H1 (cell line): ENCODE measurements around the gene MRPL1. TPM values are rescaled to one million over a fixed set of nuclear protein-coding genes. Genes with fewer than 3 reads are reported as not detected.

ENCODE experiments used
- CTCF ChIA-PET: fragments of 300-600 bp; sonication (Branson Sonifier 250); formaldehyde crosslinking; loops from one replicate; lab custom pipeline; 2021; ENCODE audit not compliant: partially characterized antibody; lab: Charles Lee
- POLR2A ChIA-PET: fragments of 300-600 bp; sonication (Branson Sonifier 250); formaldehyde crosslinking; loops from one replicate; lab custom pipeline; 2021; ENCODE audit warnings: inconsistent platforms; ENCODE audit not compliant: partially characterized antibody; lab: Charles Lee
- DNase-seq, 2 experiments: peaks; one replicate each; pipeline versions ENCODE4 v3.0.0 to v3.0.0-alpha.2; 2010 to 2022; ENCODE audit warnings: low spot score in 2 of 2, low read depth in 1 of 2, mixed read lengths in 1 of 2
- FAIRE-seq: peaks from 2 replicates; lab custom pipeline; 2011; peaks lifted over from hg19 to GRCh38; lab: Jason Lieb, UNC
- H2AFZ ChIP-seq: 2 replicates; pipeline ENCODE4 v1.8.1; 2012; ENCODE audit warnings: low read length, inconsistent platforms
- H2AK5ac ChIP-seq: 2 replicates; pipeline ENCODE4 v1.6.1; 2013; ENCODE audit warnings: low read depth, low read length
- H2BK120ac ChIP-seq: replicated peaks from 2 replicates; pipeline ENCODE3; 2013; ENCODE audit warnings: low read depth, low read length, inconsistent platforms
- H2BK12ac ChIP-seq: 2 replicates; pipeline ENCODE4 v1.6.1; 2013; ENCODE audit warnings: low read depth, low read length
- H2BK15ac ChIP-seq: 2 replicates; pipeline ENCODE4 v1.6.1; 2013; ENCODE audit warnings: low read length
- H2BK20ac ChIP-seq: 2 replicates; pipeline ENCODE4 v1.6.1; 2013; ENCODE audit warnings: low read length
- H2BK5ac ChIP-seq: 2 replicates; pipeline ENCODE4 v1.6.1; 2013; ENCODE audit warnings: low read depth, low read length
- H3K14ac ChIP-seq: 2 replicates; pipeline ENCODE4 v1.6.1; 2013; ENCODE audit warnings: inconsistent platforms; ENCODE audit not compliant: insufficient read length
- H3K18ac ChIP-seq: 2 replicates; pipeline ENCODE4 v1.6.1; 2013; ENCODE audit warnings: low read length; ENCODE audit errors: extremely low read depth
- H3K23ac ChIP-seq: 2 replicates; pipeline ENCODE4 v1.6.1; 2013; ENCODE audit warnings: inconsistent platforms; ENCODE audit not compliant: insufficient read length
- H3K23me2 ChIP-seq: 2 replicates; pipeline ENCODE4 v1.6.1; 2013; ENCODE audit warnings: low read depth, low read length
- H3K27ac ChIP-seq: 2 replicates; pipeline ENCODE4 v1.6.1; 2011; ENCODE audit warnings: low read depth, low read length, inconsistent platforms
- H3K27me3 ChIP-seq, 4 experiments: replicated peaks in 1 of 4; 1 replicate in 1 of 4; 2 replicates in 3 of 4; pipeline versions ENCODE4 v1.6.1 to v1.8.1; 2011 to 2013; ENCODE audit warnings: low read length in 3 of 4, mild to moderate bottlenecking in 3 of 4, inconsistent platforms in 2 of 4, mixed read lengths in 2 of 4, moderate library complexity in 1 of 4; ENCODE audit not compliant: control insufficient read depth in 3 of 4, insufficient read depth in 3 of 4; ENCODE audit errors: extremely low read depth in 1 of 4
- H3K36me3 ChIP-seq, 4 experiments: 2 replicates each; pipeline versions ENCODE4 v1.6.1 to v1.8.1; 2011 to 2013; ENCODE audit warnings: mild to moderate bottlenecking in 4 of 4, low read length in 3 of 4, moderate library complexity in 2 of 4, control low read depth in 1 of 4, inconsistent platforms in 1 of 4; ENCODE audit not compliant: insufficient read depth in 4 of 4, control insufficient read depth in 2 of 4
- H3K4ac ChIP-seq: replicated peaks from 2 replicates; pipeline ENCODE3; 2013; ENCODE audit warnings: low read length, low read depth, mixed read lengths, inconsistent platforms; ENCODE audit not compliant: insufficient read length
- H3K4me1 ChIP-seq, 4 experiments: replicated peaks in 1 of 4; 1 replicate in 1 of 4; 2 replicates in 3 of 4; pipeline versions ENCODE4 v1.6.1 to v1.8.1; 2011 to 2013; ENCODE audit warnings: low read length in 3 of 4, inconsistent platforms in 2 of 4, mixed read lengths in 1 of 4; ENCODE audit not compliant: insufficient read depth in 4 of 4, control insufficient read depth in 3 of 4
- H3K4me2 ChIP-seq, 2 experiments: 2 replicates each; pipeline versions ENCODE4 v1.6.1 to v1.8.1; 2011 to 2013; ENCODE audit warnings: low read depth in 2 of 2, low read length in 2 of 2, control low read depth in 1 of 2, inconsistent platforms in 1 of 2, mild to moderate bottlenecking in 1 of 2; ENCODE audit not compliant: insufficient read depth in 1 of 2
- H3K4me3 ChIP-seq, 4 experiments: fragments of 200-600, 300-600 bp in 1 of 4; sonication (generic), shearing (Covaris generic), sonication (Bioruptor Twin) in 1 of 4; 2 replicates each; pipeline versions ENCODE4 v1.5.1 to v1.8.1; 2011 to 2016; ENCODE audit warnings: low read length in 4 of 4, low read depth in 3 of 4, control low read depth in 2 of 4, inconsistent platforms in 2 of 4, mild to moderate bottlenecking in 2 of 4, mixed read lengths in 1 of 4, moderate library complexity in 1 of 4; ENCODE audit not compliant: insufficient read depth in 2 of 4; ENCODE audit errors: extremely low read depth in 1 of 4
- H3K56ac ChIP-seq: replicated peaks from 2 replicates; pipeline ENCODE3; 2013; ENCODE audit warnings: low read depth, mild to moderate bottlenecking, mixed read lengths, low read length, inconsistent platforms; ENCODE audit not compliant: insufficient read length
- H3K79me1 ChIP-seq: 2 replicates; pipeline ENCODE4 v1.6.1; 2013; ENCODE audit warnings: low read depth, low read length, control low read depth
- H3K79me2 ChIP-seq, 2 experiments: 2 replicates each; pipeline versions ENCODE4 v1.6.1 to v1.8.1; 2012 to 2013; ENCODE audit warnings: low read length in 2 of 2, mild to moderate bottlenecking in 2 of 2, inconsistent platforms in 1 of 2; ENCODE audit not compliant: insufficient read depth in 2 of 2, control insufficient read depth in 1 of 2
- H3K9ac ChIP-seq, 4 experiments: replicated peaks in 1 of 4; 1 replicate in 1 of 4; 2 replicates in 3 of 4; pipeline versions ENCODE4 v1.6.1 to v1.8.1; 2011 to 2013; ENCODE audit warnings: low read depth in 3 of 4, low read length in 3 of 4, control low read depth in 2 of 4, mild to moderate bottlenecking in 2 of 4, moderate library complexity in 2 of 4, inconsistent platforms in 1 of 4; ENCODE audit errors: extremely low read depth in 1 of 4
- H3K9me3 ChIP-seq, 2 experiments: 2 replicates each; pipeline versions ENCODE4 v1.6.1 to v1.8.1; 2012 to 2013; ENCODE audit warnings: mild to moderate bottlenecking in 2 of 2, moderate library complexity in 2 of 2, control low read depth in 1 of 2, inconsistent platforms in 1 of 2, low read depth in 1 of 2, low read length in 1 of 2, mixed read lengths in 1 of 2; ENCODE audit not compliant: insufficient read depth in 2 of 2
- H4K20me1 ChIP-seq, 2 experiments: replicated peaks in 1 of 2; 2 replicates each; pipeline versions ENCODE3 to v1.8.1; 2011 to 2013; ENCODE audit warnings: inconsistent platforms in 2 of 2, low read length in 2 of 2, mild to moderate bottlenecking in 1 of 2; ENCODE audit not compliant: insufficient read depth in 2 of 2, control insufficient read depth in 1 of 2
- H4K5ac ChIP-seq: 2 replicates; pipeline ENCODE4 v1.6.1; 2013; ENCODE audit warnings: low read length, low read depth, mixed read lengths, inconsistent platforms; ENCODE audit not compliant: insufficient read length
- H4K8ac ChIP-seq: 2 replicates; pipeline ENCODE4 v1.8.0; 2013; ENCODE audit warnings: mild to moderate bottlenecking, moderate library complexity, low read length, inconsistent platforms; ENCODE audit not compliant: insufficient read depth; ENCODE audit errors: extremely low read depth
- H4K91ac ChIP-seq: replicated peaks from 2 replicates; pipeline ENCODE3; 2013; ENCODE audit warnings: low read length, mixed read lengths, inconsistent platforms; ENCODE audit not compliant: insufficient read length
- SP2 ChIP-seq: IDR thresholded peaks from 2 replicates; pipeline ENCODE4 v1.6.1; 2012; ENCODE audit warnings: mild to moderate bottlenecking, low read length, inconsistent platforms
- WGBS, 2 experiments: shearing (Covaris generic) in 1 of 2; methylation state at CpG; one replicate each; pipeline versions ENCODE4 v1.1.6 to v1.1.7; 2013 to 2015; ENCODE audit warnings: low lambda C conversion rate in 2 of 2, mixed read lengths in 2 of 2, inconsistent platforms in 1 of 2, low coverage in 1 of 2, missing lambda C conversion rate in 1 of 2; ENCODE audit not compliant: insufficient replicate concordance in 2 of 2, insufficient coverage in 1 of 2, insufficient read length in 1 of 2; ENCODE audit errors: extremely low coverage in 1 of 2, missing lambda C conversion rate in 1 of 2; 5-methylcytosine and 5-hydroxymethylcytosine counted together
- polyA plus RNA-seq, 7 experiments: library from polyadenylated mRNA; depleted of rRNA in 3 of 7; stranded (reverse) in 5 of 7; unstranded in 2 of 7; fragments of >200 nt in 5 of 7; fragments of 200-250 nt in 2 of 7; gene quantifications; 1 replicate in 5 of 7; 2 replicates in 1 of 7; 4 replicates in 1 of 7; pipeline versions ENCODE4 v1.2.1 to v1.2.3, GENCODE V29; 2011 to 2013; ENCODE audit warnings: missing spikeins in 2 of 7, mixed read lengths in 2 of 7
- total RNA-seq: library from RNA; stranded (reverse); fragmentation: NEBNext Ultra II Directional; extraction: Animal tissue kit (Norgen Biotek cat#: 25700); gene quantifications from 2 replicates; pipeline ENCODE4 v1.2.1, GENCODE V29; 2021

Gene MRPL1
- total and polyA plus RNA-seq, 2 of the 8 experiments (the other 6 are each of a cell fraction or from before 2014, with no cell fraction given) = 9.6 to 37.0 TPM

GRCh38 chr4:77956917-77957316 is 94.3 kb downstream of the MRPL1 start:
- POLR2A ChIA-PET = no interaction called here
- CTCF ChIA-PET = no interaction called here
- H3K79me1 ChIP-seq = no peaks in the 10 kb centered on the region
- TF ChIP-seq SP2 = no peak

More at GRCh38 chr4:77956917-77957316, 94.3 kb downstream of the MRPL1 start:
- no peak overlapping the region for H4K5ac ChIP-seq
- DNase-seq = no peak
- no peak overlapping the region for H3K27ac ChIP-seq
- H2BK5ac ChIP-seq = no peak overlapping the region
- WGBS, 2 experiments = 96% methylated on average over 5 of the region's 5 CpGs; no CpG with 5 or more reads in 1 of the 2 experiments
- no peaks in the 10 kb centered on the region for H3K9me3 ChIP-seq
- no peak overlapping the region for H3K9ac ChIP-seq
- no peak overlapping the region for H3K4me3 ChIP-seq
- H2BK20ac ChIP-seq = no peak overlapping the region
- H3K4me1 ChIP-seq = no peaks in the 10 kb centered on the region
- H3K4me2 ChIP-seq = no peak overlapping the region
- no peak overlapping the region for H4K8ac ChIP-seq
- H2BK15ac ChIP-seq = no peak overlapping the region
- H3K18ac ChIP-seq = no peak overlapping the region
- H3K27me3 ChIP-seq = no peaks in the 10 kb centered on the region
- H3K14ac ChIP-seq = no peak overlapping the region
- no peaks in the 10 kb centered on the region for H4K20me1 ChIP-seq
- H3K36me3 ChIP-seq = peaks cover 0 to 13% (median 0%) of the 10 kb centered on the region in 4 experiments; a peak in 2 of 8 replicates
- FAIRE-seq = no peak
- no peaks in the 10 kb centered on the region for H3K79me2 ChIP-seq
- no peak overlapping the region for H2BK12ac ChIP-seq
- H2AK5ac ChIP-seq = no peak overlapping the region
- H4K91ac ChIP-seq = no peak overlapping the region
- H3K4ac ChIP-seq = no peak overlapping the region
- H2BK120ac ChIP-seq = no peak overlapping the region
- no peak overlapping the region for H3K23ac ChIP-seq
- no peak overlapping the region for H3K56ac ChIP-seq
- H2AFZ ChIP-seq = no peak overlapping the region
- H3K23me2 ChIP-seq = no peaks in the 10 kb centered on the region
